Smooth muscle cell (in vitro differentiated cells): ENCODE data around the gene TH. TPM values are rescaled to one million over a fixed set of nuclear protein-coding genes. Genes with fewer than 3 reads are reported as not detected.

ENCODE experiments used
- DNase-seq: peaks from one replicate; lab custom pipeline; 2025; ENCODE audit not compliant: unreplicated experiment; lab: John Stamatoyannopoulos, UW
- H2AFZ ChIP-seq: fragments of 200-600 bp; sonication (generic); 2 replicates; pipeline ENCODE4 v1.6.0; 2016; ENCODE audit warnings: antibody characterized with exemption, low read depth, mild to moderate bottlenecking
- H3F3A ChIP-seq: fragments of 200-600 bp; sonication (generic); 2 replicates; pipeline ENCODE4 v1.6.0; 2017; ENCODE audit warnings: antibody characterized with exemption, low read depth
- H3K27ac ChIP-seq: fragments of 200-600 bp; sonication (generic); 2 replicates; pipeline ENCODE4 v1.5.1; 2016; ENCODE audit warnings: low read depth, mild to moderate bottlenecking
- H3K27me3 ChIP-seq: fragments of 200-600 bp; sonication (generic); 2 replicates; pipeline ENCODE4 v1.6.1; 2016; ENCODE audit warnings: low read depth, mild to moderate bottlenecking
- H3K36me3 ChIP-seq: fragments of 200-600 bp; sonication (generic); 2 replicates; pipeline ENCODE4 v1.5.1; 2016; ENCODE audit warnings: low read depth
- H3K4me1 ChIP-seq: fragments of 200-600 bp; sonication (generic); 2 replicates; pipeline ENCODE4 v1.5.1; 2016; ENCODE audit warnings: low read depth
- H3K4me2 ChIP-seq: fragments of 200-600 bp; sonication (generic); 2 replicates; pipeline ENCODE4 v1.6.0; 2016; ENCODE audit warnings: mild to moderate bottlenecking
- H3K4me3 ChIP-seq: fragments of 200-600 bp; sonication (generic); 2 replicates; pipeline ENCODE4 v1.5.1; 2016; ENCODE audit warnings: mild to moderate bottlenecking
- H3K79me2 ChIP-seq: fragments of 200-600 bp; sonication (generic); 2 replicates; pipeline ENCODE4 v1.6.0; 2016; ENCODE audit warnings: low read depth, mild to moderate bottlenecking
- H3K9ac ChIP-seq: fragments of 200-600 bp; sonication (generic); 2 replicates; pipeline ENCODE4 v1.6.0; 2016; ENCODE audit warnings: low read depth
- H3K9me3 ChIP-seq: fragments of 200-600 bp; sonication (generic); replicated peaks from 2 replicates; pipeline ENCODE4 v1.5.1; 2016; ENCODE audit warnings: low read depth
- H4K20me1 ChIP-seq: fragments of 200-600 bp; sonication (generic); 2 replicates; pipeline ENCODE4 v1.6.0; 2016; ENCODE audit warnings: low read depth
- CTCF ChIP-seq: fragments of 200-600 bp; sonication (generic); IDR thresholded peaks from 2 replicates; pipeline ENCODE4 v1.5.1; 2017; ENCODE audit warnings: borderline replicate concordance, mild to moderate bottlenecking, antibody characterized with exemption; ENCODE audit not compliant: insufficient read depth, poor library complexity, severe bottlenecking
- WGBS: methylation state at CpG from one replicate; pipeline ENCODE4 v1.1.7; 2016; ENCODE audit warnings: low lambda C conversion rate; 5-methylcytosine and 5-hydroxymethylcytosine counted together
- polyA plus RNA-seq: library from polyadenylated mRNA; unstranded; fragments of >200 nt; fragmentation: Nextera tagmentation; extraction: Ambion mirVana; gene quantifications from 2 replicates; pipeline ENCODE4 v1.2.1, GENCODE V29; 2016
- total RNA-seq: library from RNA; depleted of rRNA; stranded (reverse); fragments of >200 nt; gene quantifications from 2 replicates; pipeline ENCODE4 v1.2.3, GENCODE V29; 2014

Gene TH
- total and polyA plus RNA-seq, 2 experiments from 2014 or later: not detected

GRCh38 chr11:2165571-2165970, 6.0 kb downstream of the TH start:
- no peak for DNase-seq
- 92% methylated on average over 12 of the region's 13 CpGs for WGBS

GRCh38 chr11:2164861-2165555, 6.6 kb downstream of the TH start:
- Histone ChIP-seq H3K4me3 (no peak overlapping the region), H3K4me2 (no peak overlapping the region), H3K79me2 (no peaks in the 10 kb centered on the region), H3K4me1 (no peaks in the 10 kb centered on the region), H3K36me3 (no peaks in the 10 kb centered on the region), H3K9ac (no peak overlapping the region), H4K20me1 (no peaks in the 10 kb centered on the region), H3K27ac (no peak overlapping the region), H3K27me3 (no peaks in the 10 kb centered on the region), H3F3A (no peaks in the 10 kb centered on the region), H3K9me3 (no peaks in the 10 kb centered on the region), H2AFZ (no peak overlapping the region)
- 90% methylated on average over 20 of the region's 20 CpGs for WGBS
- TF ChIP-seq CTCF: no peak
- no peak for DNase-seq

More at GRCh38 chr11:2165571-2165970, 6.0 kb downstream of the TH start:
- no peaks in the 10 kb centered on the region for H3K79me2 ChIP-seq
- no peaks in the 10 kb centered on the region for H3K27me3 ChIP-seq
- no peak overlapping the region for H3K4me3 ChIP-seq
- H2AFZ ChIP-seq: no peak overlapping the region
- H3K27ac ChIP-seq: no peak overlapping the region
- H3K4me2 ChIP-seq: no peak overlapping the region
- no peak for TF ChIP-seq CTCF
- no peaks in the 10 kb centered on the region for H3K4me1 ChIP-seq
- H3K9ac ChIP-seq: no peak overlapping the region
- H3K36me3 ChIP-seq: no peaks in the 10 kb centered on the region
- H4K20me1 ChIP-seq: no peaks in the 10 kb centered on the region
- H3F3A ChIP-seq: no peaks in the 10 kb centered on the region
- no peaks in the 10 kb centered on the region for H3K9me3 ChIP-seq

- DNase-seq: no peak
- Histone ChIP-seq H3K4me2 (no peak overlapping the region), H3F3A (no peaks in the 10 kb centered on the region), H2AFZ (no peak overlapping the region), H3K9ac (no peak overlapping the region), H3K27ac (no peak overlapping the region), H3K79me2 (no peaks in the 10 kb centered on the region), H4K20me1 (no peaks in the 10 kb centered on the region), H3K27me3 (no peaks in the 10 kb centered on the region), H3K4me1 (no peaks in the 10 kb centered on the region), H3K36me3 (no peaks in the 10 kb centered on the region), H3K9me3 (no peaks in the 10 kb centered on the region), H3K4me3 (no peak overlapping the region)
- TF ChIP-seq CTCF: no peak
- WGBS: 94% methylated on average over 19 of the region's 22 CpGs
Observed at GRCh38 chr11:2164081-2164480, 7.5 kb downstream of the TH start.

- Histone ChIP-seq H3F3A (no peaks in the 10 kb centered on the region), H3K9ac (no peak overlapping the region), H2AFZ (no peak overlapping the region), H3K9me3 (no peaks in the 10 kb centered on the region), H3K27me3 (no peaks in the 10 kb centered on the region), H3K36me3 (no peaks in the 10 kb centered on the region), H3K4me1 (no peaks in the 10 kb centered on the region), H3K4me3 (no peak overlapping the region), H3K4me2 (no peak overlapping the region), H3K27ac (no peak overlapping the region), H4K20me1 (no peaks in the 10 kb centered on the region), H3K79me2 (no peaks in the 10 kb centered on the region)
- TF ChIP-seq CTCF: no peak
- no peak for DNase-seq
- 76% methylated on average over 12 of the region's 12 CpGs for WGBS
Observed at GRCh38 chr11:2163428-2163978, 8.1 kb downstream of the TH start.
